Measurements from ENCODE around the gene TSPAN31. TPM values are rescaled to one million over a fixed set of nuclear protein-coding genes. Genes with fewer than 3 reads are reported as not detected.

TSPAN31 gene
- total RNA-seq, 1 donor from 2014 or later, result 42.3 TPM

- Histone ChIP-seq H3K27me3 (no peaks in the 10 kb centered on the region), H3K4me3 (no peak overlapping the region), H3K9me3 (no peaks in the 10 kb centered on the region), H3K4me1 (peaks cover 2 to 8% of the 10 kb centered on the region in 2 donors), H3K36me3 (peaks cover 7 to 14% of the 10 kb centered on the region in 2 donors), H3K27ac (no peak overlapping the region)
- no peak for DNase-seq (ENCODE audit: low spot score in 2 of 2)
- TF ChIP-seq CTCF (IDR thresholded peaks at IDR 0.05), result peak in 1 of 3 experiments; percentile 23
- intact Hi-C loops (cut with DNase I), result no loop called here
Observed at GRCh38 chr12:57759360-57759980, 14.6 kb downstream of the TSPAN31 start.

GRCh38 chr12:57760347-57760982 is 15.6 kb downstream of the TSPAN31 start:
- no peaks in the 10 kb centered on the region for H3K9me3 ChIP-seq
- DNase-seq (ENCODE audit: low spot score in 2 of 2), result no peak
- intact Hi-C loops (cut with DNase I), result no loop called here
- no peaks in the 10 kb centered on the region for H3K27me3 ChIP-seq
- H3K27ac ChIP-seq, result no peak overlapping the region
- no peak overlapping the region for H3K4me3 ChIP-seq
- no peak for TF ChIP-seq CTCF (IDR thresholded peaks at IDR 0.05)
- H3K4me1 ChIP-seq, result peaks cover 2 to 14% of the 10 kb centered on the region in 2 donors
- H3K36me3 ChIP-seq, result peaks cover 7 to 14% of the 10 kb centered on the region in 2 donors

GRCh38 chr12:57761391-57761998 is 16.7 kb downstream of the TSPAN31 start:
- DNase-seq (ENCODE audit: low spot score in 2 of 2), result no peak
- TF ChIP-seq CTCF (IDR thresholded peaks at IDR 0.05), result no peak
- intact Hi-C loops (cut with DNase I), result no loop called here
- H3K27ac ChIP-seq, result no peak overlapping the region
- no peak overlapping the region for H3K4me3 ChIP-seq
- peaks cover 7 to 14% of the 10 kb centered on the region in 2 donors for H3K36me3 ChIP-seq
- no peaks in the 10 kb centered on the region for H3K27me3 ChIP-seq
- H3K9me3 ChIP-seq, result no peaks in the 10 kb centered on the region
- H3K4me1 ChIP-seq, result peaks cover 0 to 20% of the 10 kb centered on the region in 2 donors

GRCh38 chr12:57762463-57762862 is 17.6 kb downstream of the TSPAN31 start:
- DNase-seq (ENCODE audit: low spot score in 2 of 2), result no peak
- H3K4me1 ChIP-seq, result peaks cover 0 to 23% of the 10 kb centered on the region in 2 donors
- H3K9me3 ChIP-seq, result no peaks in the 10 kb centered on the region
- no peak overlapping the region for H3K27ac ChIP-seq
- H3K4me3 ChIP-seq, result no peak overlapping the region
- H3K27me3 ChIP-seq, result no peaks in the 10 kb centered on the region
- peaks cover 7 to 14% of the 10 kb centered on the region in 2 donors for H3K36me3 ChIP-seq
- no peak for TF ChIP-seq CTCF (IDR thresholded peaks at IDR 0.05)
- intact Hi-C loops (cut with DNase I), result no loop called here

- Histone ChIP-seq H3K4me1 (peaks cover 0 to 23% of the 10 kb centered on the region in 2 donors), H3K9me3 (no peaks in the 10 kb centered on the region), H3K36me3 (peaks cover 0 to under 1% of the 10 kb centered on the region in 2 donors), H3K27ac (no peak overlapping the region), H3K27me3 (no peaks in the 10 kb centered on the region), H3K4me3 (peak overlapping the region in 1 of 2 donors; percentile 43)
- no peak for DNase-seq (ENCODE audit: low spot score in 2 of 2)
- no peak for TF ChIP-seq CTCF (IDR thresholded peaks at IDR 0.05)
- intact Hi-C loops (cut with DNase I), result no loop called here
Observed at GRCh38 chr12:57763881-57764661, 19.2 kb downstream of the TSPAN31 start.
